GM12873 (cell line): ENCODE results near the gene MAP9.

Source experiments
- TF ChIP-seq, protein P1 (sequence below): IDR thresholded peaks from 2 replicates; pipeline ENCODE4 v1.5.1; 2012; ENCODE audit warnings: low read depth, mild to moderate bottlenecking, moderate library complexity, low read length, control low read depth; ENCODE audit not compliant: insufficient read depth; ENCODE audit errors: missing control alignments

Gene MAP9

DNA sequence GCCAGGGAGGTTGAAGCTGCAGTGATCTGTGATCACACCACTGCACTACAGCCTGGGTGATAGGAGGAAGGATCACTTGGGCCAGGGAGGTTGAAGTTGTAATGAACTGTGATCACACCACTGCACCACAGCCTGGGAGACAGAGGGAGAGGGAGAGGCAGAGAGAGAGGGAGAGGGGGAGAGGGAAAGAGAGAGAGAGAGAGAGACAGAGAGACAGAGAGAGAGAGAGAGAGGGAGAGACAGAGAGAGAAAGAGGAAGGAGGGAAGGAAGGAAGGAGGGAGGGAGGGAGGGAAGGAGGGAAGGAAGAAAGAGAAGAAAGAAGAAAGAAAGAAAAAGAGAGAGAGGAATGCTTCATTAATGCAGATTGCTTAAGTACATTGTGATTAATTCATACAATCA, 15.2 kb upstream of the MAP9 start:
- TF ChIP-seq, protein P1, sequence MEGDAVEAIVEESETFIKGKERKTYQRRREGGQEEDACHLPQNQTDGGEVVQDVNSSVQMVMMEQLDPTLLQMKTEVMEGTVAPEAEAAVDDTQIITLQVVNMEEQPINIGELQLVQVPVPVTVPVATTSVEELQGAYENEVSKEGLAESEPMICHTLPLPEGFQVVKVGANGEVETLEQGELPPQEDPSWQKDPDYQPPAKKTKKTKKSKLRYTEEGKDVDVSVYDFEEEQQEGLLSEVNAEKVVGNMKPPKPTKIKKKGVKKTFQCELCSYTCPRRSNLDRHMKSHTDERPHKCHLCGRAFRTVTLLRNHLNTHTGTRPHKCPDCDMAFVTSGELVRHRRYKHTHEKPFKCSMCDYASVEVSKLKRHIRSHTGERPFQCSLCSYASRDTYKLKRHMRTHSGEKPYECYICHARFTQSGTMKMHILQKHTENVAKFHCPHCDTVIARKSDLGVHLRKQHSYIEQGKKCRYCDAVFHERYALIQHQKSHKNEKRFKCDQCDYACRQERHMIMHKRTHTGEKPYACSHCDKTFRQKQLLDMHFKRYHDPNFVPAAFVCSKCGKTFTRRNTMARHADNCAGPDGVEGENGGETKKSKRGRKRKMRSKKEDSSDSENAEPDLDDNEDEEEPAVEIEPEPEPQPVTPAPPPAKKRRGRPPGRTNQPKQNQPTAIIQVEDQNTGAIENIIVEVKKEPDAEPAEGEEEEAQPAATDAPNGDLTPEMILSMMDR, result no peak

DNA sequence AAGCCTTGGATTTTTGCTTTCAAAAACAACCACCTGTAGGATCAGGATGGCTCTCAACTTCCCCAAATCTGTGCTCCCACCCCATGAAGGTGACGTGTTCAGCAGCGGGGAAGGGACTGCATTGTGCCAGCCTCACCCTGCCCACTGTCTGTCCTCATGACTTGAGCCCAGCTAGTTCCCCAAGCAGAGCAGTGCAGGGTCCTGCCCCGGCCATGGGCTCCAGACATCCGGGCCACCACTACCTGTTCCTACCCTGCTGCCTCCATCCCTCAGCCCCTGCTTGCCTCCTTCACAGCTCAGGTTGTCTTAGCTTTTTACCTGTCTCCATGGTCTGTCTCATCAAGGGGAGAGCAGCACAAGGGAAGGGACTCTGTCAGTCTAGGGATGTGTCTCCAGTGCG, 11.4 kb upstream of the MAP9 start:
- TF ChIP-seq, protein P1, result no peak

DNA sequence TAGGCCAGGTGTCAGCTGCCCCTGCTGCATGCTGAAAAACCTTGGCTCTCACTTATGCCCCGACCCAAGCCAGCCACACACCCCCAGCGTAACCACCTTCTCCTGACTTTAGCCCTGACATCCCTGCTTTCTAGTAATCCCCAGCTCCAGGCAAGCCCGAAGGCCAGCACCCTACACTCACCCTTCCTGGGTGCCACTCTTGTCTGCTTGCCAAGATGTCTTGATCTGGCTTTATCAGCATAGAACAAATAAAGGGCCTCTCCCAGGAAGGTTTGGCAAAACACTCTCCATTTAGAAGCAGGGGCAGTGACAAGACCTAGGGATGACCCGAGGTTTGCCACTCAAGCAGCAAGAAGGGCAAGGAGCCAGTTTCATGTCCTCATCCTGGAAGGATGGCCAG, 6.8 kb upstream of the MAP9 start:
- TF ChIP-seq, protein P1, result no peak

DNA sequence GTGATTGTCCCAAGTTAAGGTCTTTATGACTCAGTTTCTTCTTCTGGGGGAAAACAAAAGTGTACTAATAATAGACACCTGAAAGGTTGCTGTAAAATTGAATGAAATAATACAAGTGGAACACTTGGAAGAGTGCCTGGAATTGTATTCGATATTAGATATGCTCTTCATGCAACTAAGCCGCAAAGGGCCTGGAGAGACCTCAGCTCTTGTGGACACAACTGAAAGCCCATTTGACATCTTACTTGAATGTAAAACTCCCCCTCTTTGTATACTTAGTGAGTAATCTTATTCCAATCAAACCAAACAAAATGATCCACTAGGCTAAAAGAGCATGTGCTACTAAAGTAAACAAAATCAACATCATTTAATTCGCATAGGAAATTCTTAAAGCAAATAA, 511 bp upstream of the MAP9 start:
- TF ChIP-seq, protein P1, result no peak

DNA sequence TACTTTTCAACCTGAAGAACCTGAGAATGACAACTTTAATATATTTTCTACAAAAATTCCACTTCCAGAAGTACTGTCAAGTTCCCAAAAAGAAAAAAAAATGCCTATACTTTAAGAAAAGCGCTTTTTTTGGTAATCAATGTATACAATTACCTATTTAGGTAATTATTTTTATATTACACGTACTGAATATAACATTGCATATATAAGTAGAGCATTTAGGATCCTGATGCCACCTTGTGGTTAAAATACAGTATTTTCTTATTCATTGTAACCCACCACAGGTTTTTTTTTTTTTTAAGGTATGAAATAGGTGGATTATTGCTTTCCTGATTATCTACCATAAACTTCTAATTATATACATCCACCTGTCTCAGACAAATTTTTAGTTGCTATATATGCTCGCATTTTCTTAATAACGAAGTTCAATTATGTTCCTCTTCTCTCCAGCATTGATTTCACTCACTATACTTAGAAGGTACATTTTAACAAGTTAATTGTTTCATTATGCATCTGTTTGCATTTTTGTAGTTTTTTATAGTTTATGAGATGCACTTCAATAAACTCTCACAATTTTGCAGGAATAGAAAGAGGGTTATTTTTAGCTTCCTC, 5.2 kb downstream of the MAP9 start:
- TF ChIP-seq, protein P1, result peak; percentile 34

DNA sequence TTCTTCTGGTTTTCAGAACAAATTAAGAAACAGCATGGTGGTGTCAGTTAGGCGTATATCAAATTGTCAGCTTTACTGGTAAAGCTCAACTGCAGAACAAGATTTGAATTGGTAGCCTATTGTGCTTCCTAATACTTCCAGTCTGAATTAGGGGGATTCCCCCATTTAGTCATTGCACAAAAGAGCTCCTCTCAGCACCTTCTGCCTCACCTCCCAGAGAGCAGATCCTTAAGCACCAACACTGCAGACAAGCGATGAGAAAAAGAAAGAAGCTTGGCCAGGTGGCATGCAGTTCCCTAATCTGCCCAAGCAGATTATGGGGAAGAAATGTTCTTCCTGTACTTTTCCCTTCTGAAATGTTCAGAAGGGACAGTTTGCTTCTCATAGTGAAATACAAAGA, 9.2 kb downstream of the MAP9 start:
- TF ChIP-seq, protein P1, result no peak

DNA sequence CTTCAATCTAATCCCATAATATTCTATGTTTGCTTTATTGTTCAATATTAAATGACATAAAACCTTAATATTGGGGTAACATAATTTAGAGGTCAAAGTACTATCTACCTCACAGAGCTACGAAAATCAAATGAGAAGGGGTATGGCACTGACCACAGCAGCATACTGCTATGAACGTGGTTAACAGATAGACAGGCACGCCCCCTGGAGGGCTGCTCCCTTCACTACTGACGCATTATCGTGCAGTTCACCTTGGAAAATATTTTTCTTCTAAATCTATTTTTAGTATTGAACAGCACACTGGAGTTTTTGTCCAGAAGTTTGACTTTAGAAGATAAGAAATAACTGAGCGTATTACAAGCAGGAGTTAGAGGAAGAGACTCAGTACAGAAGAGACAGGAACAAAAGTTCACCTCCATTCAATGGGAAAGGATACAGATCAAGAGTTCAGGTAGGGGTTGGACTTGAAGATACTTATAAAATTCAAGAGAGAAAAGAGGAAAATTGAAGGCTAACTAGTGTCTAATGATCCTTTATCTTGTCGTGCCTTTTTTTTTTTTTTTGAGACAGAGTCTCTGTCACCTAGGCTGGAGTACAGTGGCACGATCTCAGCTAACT, 22.7 kb downstream of the MAP9 start:
- TF ChIP-seq, protein P1, result peak; percentile 76
